Bronchial smooth muscle cell (primary cell): ENCODE results near the gene FNTB. TPM values are rescaled to one million over a fixed set of nuclear protein-coding genes. Genes with fewer than 3 reads are reported as not detected.

Experiments
- total RNA-seq: library from RNA; depleted of rRNA; stranded (reverse); fragments of >200 nt; gene quantifications from 2 replicates; pipeline ENCODE4 v1.2.1, GENCODE V29; 2014

FNTB gene, protein sequence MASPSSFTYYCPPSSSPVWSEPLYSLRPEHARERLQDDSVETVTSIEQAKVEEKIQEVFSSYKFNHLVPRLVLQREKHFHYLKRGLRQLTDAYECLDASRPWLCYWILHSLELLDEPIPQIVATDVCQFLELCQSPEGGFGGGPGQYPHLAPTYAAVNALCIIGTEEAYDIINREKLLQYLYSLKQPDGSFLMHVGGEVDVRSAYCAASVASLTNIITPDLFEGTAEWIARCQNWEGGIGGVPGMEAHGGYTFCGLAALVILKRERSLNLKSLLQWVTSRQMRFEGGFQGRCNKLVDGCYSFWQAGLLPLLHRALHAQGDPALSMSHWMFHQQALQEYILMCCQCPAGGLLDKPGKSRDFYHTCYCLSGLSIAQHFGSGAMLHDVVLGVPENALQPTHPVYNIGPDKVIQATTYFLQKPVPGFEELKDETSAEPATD
- total RNA-seq = 5.9 and 6.6 TPM in 2 replicates

GRCh38 chr14:64986648-64987437 is at the start of gene FNTB:
Gene FNTB (plus strand): TSS chr14:64986895. CDS start chr14:64986954, 59 bp downstream.

DNA sequence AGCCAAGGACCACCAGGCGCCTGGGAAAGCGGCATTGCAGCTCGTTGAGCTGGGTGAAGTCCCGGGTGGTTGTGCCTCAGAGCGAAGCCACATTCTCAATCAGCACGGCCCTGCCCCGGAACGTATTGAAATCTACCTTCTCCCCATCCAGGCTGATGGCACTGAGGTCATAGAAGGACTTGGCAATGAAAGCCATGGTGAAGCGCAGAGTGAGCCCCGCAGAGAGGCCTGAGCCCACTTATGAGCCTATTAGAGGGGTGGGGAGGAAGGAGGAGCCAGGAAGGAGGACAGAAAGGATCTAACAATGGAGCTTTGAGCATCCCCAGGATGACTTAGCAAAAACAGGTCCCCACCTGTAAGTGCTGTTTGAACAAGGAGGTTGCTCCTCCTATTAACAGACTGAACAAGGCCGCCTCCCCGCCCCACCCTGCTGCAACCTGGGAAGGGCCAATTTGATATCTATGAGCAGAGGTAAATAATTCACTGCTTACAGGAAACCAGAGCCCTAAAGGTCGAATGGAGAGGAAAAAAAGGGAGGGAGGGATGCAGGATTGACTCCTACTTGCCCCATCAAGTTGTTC is 44.1 kb upstream of the FNTB start, which contains the start of gene GPX2:
TSS of gene GPX2 (minus strand) at position 215 of the 581 bp plus-strand sequence. CDS start at position 196, 19 bp downstream.

GRCh38 chr14:64971943-64972791 is 14.5 kb upstream of the FNTB start, which contains the start of gene RAB15:
Gene RAB15 (minus strand): TSS chr14:64972336. CDS start chr14:64972076, 260 bp downstream.

GRCh38 chr14:65102441-65103149 is 115.9 kb downstream of the FNTB start, which contains the start of gene MAX:
Gene MAX (minus strand): TSS chr14:65102517. CDS start chr14:65102339, 178 bp downstream.

Other genes with a start within 250 kb of the FNTB start
- gene SPTB, start 107.0 kb upstream of the FNTB start, total RNA-seq = not detected in 2 replicates
- gene CHURC1, start 72.4 kb upstream of the FNTB start, total RNA-seq = 45.4 and 48.2 TPM in 2 replicates
- gene GPX2, start 44.1 kb upstream of the FNTB start, total RNA-seq = not detected in 2 replicates
- gene RAB15, start 14.6 kb upstream of the FNTB start, total RNA-seq = 2.2 and 2.4 TPM in 2 replicates
- 33.4 and 38.3 TPM in 2 replicates for gene MAX, start 115.6 kb downstream of the FNTB start, total RNA-seq